Keratinocyte (primary cell): ENCODE data around the gene INSRR. TPM values are rescaled to one million over a fixed set of nuclear protein-coding genes. Genes with fewer than 3 reads are reported as not detected.

Experiments used
- DNase-seq: peaks from one replicate; pipeline ENCODE4 v3.0.0-alpha.2; 2011; ENCODE audit warnings: low read depth, missing footprints, low spot score
- FAIRE-seq: peaks from 2 replicates; lab custom pipeline; 2011; peaks lifted over from hg19 to GRCh38; lab: Jason Lieb, UNC
- H2AFZ ChIP-seq: 2 replicates; pipeline ENCODE4 v1.6.0; 2012; ENCODE audit warnings: low read length, control low read depth, inconsistent platforms; ENCODE audit not compliant: control insufficient read depth
- H3K27ac ChIP-seq: 2 replicates; pipeline ENCODE4 v1.5.1; 2011; ENCODE audit warnings: low read length; ENCODE audit not compliant: control insufficient read depth, insufficient read depth
- H3K27me3 ChIP-seq: 3 replicates; pipeline ENCODE4 v1.6.0; 2011; ENCODE audit warnings: low read length; ENCODE audit not compliant: control insufficient read depth, insufficient read depth; ENCODE audit errors: extremely low read depth
- H3K36me3 ChIP-seq, 2 experiments: 2 replicates in 1 of 2; 3 replicates in 1 of 2; pipeline ENCODE4 v1.5.1; 2011; ENCODE audit warnings: low read length in 2 of 2, mild to moderate bottlenecking in 1 of 2; ENCODE audit not compliant: control insufficient read depth in 2 of 2, insufficient read depth in 2 of 2; ENCODE audit errors: extremely low read depth in 1 of 2
- H3K4me1 ChIP-seq: 3 replicates; pipeline ENCODE4 v1.5.1; 2011; ENCODE audit warnings: low read length; ENCODE audit not compliant: control insufficient read depth, insufficient read depth; ENCODE audit errors: extremely low read depth
- H3K4me2 ChIP-seq: 3 replicates; pipeline ENCODE4 v1.6.0; 2011; ENCODE audit warnings: low read depth, low read length; ENCODE audit not compliant: control insufficient read depth, insufficient read depth; ENCODE audit errors: extremely low read depth
- H3K4me3 ChIP-seq, 3 experiments: fragments of 200-600 bp in 1 of 3; sonication (generic) in 1 of 3; 2 replicates in 2 of 3; 3 replicates in 1 of 3; pipeline ENCODE4 v1.5.1; 2011 to 2016; ENCODE audit warnings: low read length in 3 of 3, mild to moderate bottlenecking in 3 of 3, control low read depth in 2 of 3, inconsistent platforms in 1 of 3, low read depth in 1 of 3, mixed read lengths in 1 of 3, mixed run types in 1 of 3, moderate library complexity in 1 of 3; ENCODE audit not compliant: control insufficient read depth in 2 of 3, insufficient read depth in 2 of 3; ENCODE audit errors: extremely low read depth in 1 of 3
- H3K79me2 ChIP-seq: 2 replicates; pipeline ENCODE4 v1.6.0; 2012; ENCODE audit warnings: low read length; ENCODE audit not compliant: control insufficient read depth, insufficient read depth
- H3K9ac ChIP-seq: 3 replicates; pipeline ENCODE4 v1.6.0; 2011; ENCODE audit warnings: low read length; ENCODE audit not compliant: control insufficient read depth, insufficient read depth; ENCODE audit errors: extremely low read depth
- H3K9me1 ChIP-seq: 3 replicates; pipeline ENCODE4 v1.6.0; 2011; ENCODE audit warnings: low read length; ENCODE audit not compliant: control insufficient read depth, insufficient read depth; ENCODE audit errors: extremely low read depth
- H3K9me3 ChIP-seq: 2 replicates; pipeline ENCODE4 v1.5.1; 2012; ENCODE audit warnings: low read depth, low read length; ENCODE audit not compliant: control insufficient read depth
- H4K20me1 ChIP-seq: 3 replicates; pipeline ENCODE4 v1.6.0; 2011; ENCODE audit warnings: low read length; ENCODE audit not compliant: control insufficient read depth, insufficient read depth; ENCODE audit errors: extremely low read depth
- CTCF ChIP-seq, 3 experiments: IDR thresholded peaks in 1 of 3; conservative IDR thresholded peaks in 1 of 3; optimal IDR thresholded peaks in 1 of 3; 2 replicates in 2 of 3; 3 replicates in 1 of 3; pipeline versions ENCODE3 to v1.5.1; 2011; ENCODE audit warnings: low read length in 3 of 3, mild to moderate bottlenecking in 3 of 3, moderate library complexity in 2 of 3, control low read depth in 1 of 3, inconsistent platforms in 1 of 3; ENCODE audit not compliant: insufficient read depth in 2 of 3; ENCODE audit errors: extremely low read depth in 1 of 3
- EZH2 ChIP-seq: IDR thresholded peaks from one replicate; pipeline ENCODE4 v1.6.1; 2012; ENCODE audit warnings: inconsistent platforms, mild to moderate bottlenecking, low read length, moderate library complexity
- dilution Hi-C: fragments of 300-500 bp; cut with MboI; formaldehyde crosslinking; loops from one replicate; pipeline ENCODE4 v1.7.0; 2020; ENCODE audit warnings: low sequenced_read_pairs; ENCODE audit not compliant: extremely low pct_ligation_motif_present
- polyA plus RNA-seq, 5 experiments: library from polyadenylated mRNA; depleted of rRNA in 3 of 5; stranded (reverse) in 3 of 5; stranded (forward) in 1 of 5; unstranded in 1 of 5; fragments of >200 nt; gene quantifications; 1 replicate in 1 of 5; 2 replicates in 3 of 5; 3 replicates in 1 of 5; pipeline versions ENCODE4 v1.2.1 to v1.2.3, GENCODE V29; 2011 to 2012; ENCODE audit warnings: missing spikeins in 2 of 5, low read depth in 1 of 5, low replicate concordance in 1 of 5

INSRR gene
- polyA plus RNA-seq, 1 donor (not counting 4 experiments of a cell fraction or from before 2014, with no cell fraction given): not detected

GRCh38 chr1:156816561-156817328 is 42.2 kb downstream of the INSRR start, which contains the start of gene SH2D2A:
Gene SH2D2A (minus strand): TSS chr1:156816848. CDS start chr1:156816708, 140 bp downstream.
- peaks cover 48% of the 10 kb centered on the region for H3K4me1 ChIP-seq
- no peaks in the 10 kb centered on the region for H3K27me3 ChIP-seq
- dilution Hi-C loops: no loop called here
- H2AFZ ChIP-seq: peak within 1 kb of the TSS; percentile 68
- peak within 1 kb of the TSS in 1 of 3 experiments; percentile 21 for H3K4me3 ChIP-seq
- H3K9ac ChIP-seq: peak within 1 kb of the TSS; percentile 13
- TF ChIP-seq EZH2: no peak
- no peak for TF ChIP-seq CTCF (optimal IDR thresholded peaks at IDR 0.05 in 1 of 3, IDR thresholded peaks at IDR 0.05 in 1 of 3, conservative IDR thresholded peaks at IDR 0.05 in 1 of 3; ENCODE audit: extremely low read depth in 1 of 3, insufficient read depth in 2 of 3, low read length in 3 of 3)
- no peaks in the 10 kb centered on the region for H4K20me1 ChIP-seq
- no peaks in the 10 kb centered on the region for H3K9me3 ChIP-seq
- peak; percentile 60 for FAIRE-seq
- H3K9me1 ChIP-seq: no peaks in the 10 kb centered on the region
- DNase-seq: peak; percentile 66
- H3K27ac ChIP-seq: peak within 1 kb of the TSS; percentile 65
- no peaks in the 10 kb centered on the region for H3K79me2 ChIP-seq
- H3K4me2 ChIP-seq: peak within 1 kb of the TSS; percentile 60
- no peaks in the 10 kb centered on the region for H3K36me3 ChIP-seq

GRCh38 chr1:156815961-156816422 is 42.9 kb downstream of the INSRR start:
- dilution Hi-C loops: no loop called here
- no peaks in the 10 kb centered on the region for H3K79me2 ChIP-seq
- peak overlapping the region in 1 of 3 experiments; percentile 21 for H3K4me3 ChIP-seq
- H3K27me3 ChIP-seq: no peaks in the 10 kb centered on the region
- peaks cover 48% of the 10 kb centered on the region for H3K4me1 ChIP-seq
- H3K27ac ChIP-seq: peak overlapping the region; percentile 65
- no peak overlapping the region for H2AFZ ChIP-seq
- H3K4me2 ChIP-seq: peak overlapping the region; percentile 60
- no peaks in the 10 kb centered on the region for H3K9me1 ChIP-seq
- H3K9me3 ChIP-seq: no peaks in the 10 kb centered on the region
- H4K20me1 ChIP-seq: no peaks in the 10 kb centered on the region
- TF ChIP-seq CTCF (optimal IDR thresholded peaks at IDR 0.05 in 1 of 3, IDR thresholded peaks at IDR 0.05 in 1 of 3, conservative IDR thresholded peaks at IDR 0.05 in 1 of 3; ENCODE audit: extremely low read depth in 1 of 3, insufficient read depth in 2 of 3, low read length in 3 of 3): no peak
- no peak for TF ChIP-seq EZH2
- no peak for FAIRE-seq
- H3K36me3 ChIP-seq: no peaks in the 10 kb centered on the region
- DNase-seq: no peak
- peak overlapping the region; percentile 13 for H3K9ac ChIP-seq
